Hepatocyte (in vitro differentiated cells): Measurements from ENCODE around the gene CYB5R2. TPM values are rescaled to one million over a fixed set of nuclear protein-coding genes. Genes with fewer than 3 reads are reported as not detected.

Source experiments
- DNase-seq: peaks from one replicate; pipeline ENCODE4 v3.0.0-alpha.2; 2016; ENCODE audit warnings: low spot score
- H2AFZ ChIP-seq: fragments of 200-600 bp; sonication (generic); 2 replicates; pipeline ENCODE4 v1.6.0; 2016; ENCODE audit warnings: antibody characterized with exemption, mild to moderate bottlenecking
- H3K27ac ChIP-seq: fragments of 200-600 bp; sonication (generic); 2 replicates; pipeline ENCODE4 v1.5.1; 2016; ENCODE audit warnings: mild to moderate bottlenecking
- H3K27me3 ChIP-seq: fragments of 200-600 bp; sonication (generic); 2 replicates; pipeline ENCODE4 v1.6.1; 2016
- H3K36me3 ChIP-seq: fragments of 200-600 bp; sonication (generic); replicated peaks from 2 replicates; pipeline ENCODE4 v1.5.1; 2016; ENCODE audit warnings: low read depth; ENCODE audit not compliant: insufficient read depth
- H3K4me1 ChIP-seq: fragments of 200-600 bp; sonication (generic); 2 replicates; pipeline ENCODE4 v1.5.1; 2016; ENCODE audit warnings: mild to moderate bottlenecking, moderate library complexity; ENCODE audit not compliant: insufficient read depth
- H3K4me2 ChIP-seq: fragments of 200-600 bp; sonication (generic); 2 replicates; pipeline ENCODE4 v1.6.0; 2016
- H3K4me3 ChIP-seq: fragments of 200-600 bp; sonication (generic); 2 replicates; pipeline ENCODE4 v1.5.1; 2016; ENCODE audit warnings: mild to moderate bottlenecking
- H3K79me2 ChIP-seq: fragments of 200-600 bp; sonication (generic); 2 replicates; pipeline ENCODE4 v1.6.0; 2017; ENCODE audit warnings: mild to moderate bottlenecking
- H3K9me2 ChIP-seq: fragments of 200-600 bp; sonication (generic); replicated peaks from 2 replicates; pipeline ENCODE4 v1.6.0; 2017; ENCODE audit warnings: mild to moderate bottlenecking; ENCODE audit not compliant: insufficient read depth
- H3K9me3 ChIP-seq: fragments of 200-600 bp; sonication (generic); 2 replicates; pipeline ENCODE4 v1.5.1; 2016; ENCODE audit warnings: low read depth, mild to moderate bottlenecking
- H4K20me1 ChIP-seq: fragments of 200-600 bp; sonication (generic); 2 replicates; pipeline ENCODE4 v1.6.0; 2016; ENCODE audit warnings: mild to moderate bottlenecking; ENCODE audit not compliant: insufficient read depth, poor library complexity, severe bottlenecking
- CTCF ChIP-seq: fragments of 200-600 bp; sonication (generic); IDR thresholded peaks from 2 replicates; pipeline ENCODE4 v1.5.1; 2016; ENCODE audit warnings: antibody characterized with exemption, mild to moderate bottlenecking; ENCODE audit not compliant: poor library complexity
- EZH2 ChIP-seq: fragments of 200-600 bp; sonication (generic); IDR thresholded peaks from 2 replicates; pipeline ENCODE4 v1.6.1; 2016; ENCODE audit warnings: antibody characterized with exemption, mild to moderate bottlenecking, borderline replicate concordance
- EZH2phosphoT487 ChIP-seq: fragments of 200-600 bp; sonication (generic); IDR thresholded peaks from one replicate; pipeline ENCODE4 v1.6.1; 2018; ENCODE audit warnings: antibody characterized with exemption, mild to moderate bottlenecking, low read depth, moderate library complexity; ENCODE audit not compliant: unreplicated experiment, severe bottlenecking
- WGBS: methylation state at CpG from one replicate; pipeline ENCODE4 v1.1.6; 2016; ENCODE audit warnings: low lambda C conversion rate; ENCODE audit errors: missing lambda C conversion rate; 5-methylcytosine and 5-hydroxymethylcytosine counted together
- polyA plus RNA-seq: library from polyadenylated mRNA; unstranded; fragments of >200 nt; fragmentation: Nextera tagmentation; extraction: Ambion mirVana; gene quantifications from 2 replicates; pipeline ENCODE4 v1.2.1, GENCODE V29; 2016
- total RNA-seq: library from RNA; depleted of rRNA; stranded (reverse); fragments of >200 nt; gene quantifications from 2 replicates; pipeline ENCODE4 v1.2.3, GENCODE V29; 2014

CYB5R2 gene
- total and polyA plus RNA-seq, 2 experiments from 2014 or later = 19.9 to 38.5 TPM

GRCh38 chr11:7703740-7704139 lies 30.4 kb upstream of the CYB5R2 start:
- no peaks in the 10 kb centered on the region for H3K79me2 ChIP-seq
- no peak overlapping the region for H3K4me3 ChIP-seq
- no peak overlapping the region for H2AFZ ChIP-seq
- no peaks in the 10 kb centered on the region for H3K9me3 ChIP-seq
- TF ChIP-seq CTCF = no peak
- TF ChIP-seq EZH2phosphoT487 = no peak
- TF ChIP-seq EZH2 = no peak
- H3K27me3 ChIP-seq = peaks cover 4% of the 10 kb centered on the region
- no peaks in the 10 kb centered on the region for H4K20me1 ChIP-seq
- H3K4me2 ChIP-seq = no peak overlapping the region
- H3K27ac ChIP-seq = no peak overlapping the region
- 29% methylated on average over 5 of the region's 5 CpGs for WGBS
- H3K36me3 ChIP-seq = no peaks in the 10 kb centered on the region
- H3K9me2 ChIP-seq = no peaks in the 10 kb centered on the region
- no peaks in the 10 kb centered on the region for H3K4me1 ChIP-seq
- no peak for DNase-seq

- H3K4me1 ChIP-seq = peaks cover 9% of the 10 kb centered on the region
- H3K27me3 ChIP-seq = no peaks in the 10 kb centered on the region
- TF ChIP-seq EZH2 = no peak
- no peak for TF ChIP-seq EZH2phosphoT487
- TF ChIP-seq CTCF = no peak
- H4K20me1 ChIP-seq = no peaks in the 10 kb centered on the region
- no peaks in the 10 kb centered on the region for H3K79me2 ChIP-seq
- no peak overlapping the region for H2AFZ ChIP-seq
- no peak overlapping the region for H3K4me3 ChIP-seq
- no peak overlapping the region for H3K4me2 ChIP-seq
- H3K27ac ChIP-seq = no peak overlapping the region
- 76% methylated on average over 5 of the region's 5 CpGs for WGBS
- DNase-seq = no peak
- no peaks in the 10 kb centered on the region for H3K9me2 ChIP-seq
- H3K36me3 ChIP-seq = no peaks in the 10 kb centered on the region
- H3K9me3 ChIP-seq = no peaks in the 10 kb centered on the region
Measured at GRCh38 chr11:7696424-7696823, 23.1 kb upstream of the CYB5R2 start.

- H2AFZ ChIP-seq = peak overlapping the region; percentile 57
- no peaks in the 10 kb centered on the region for H3K9me2 ChIP-seq
- 86% methylated on average over 3 of the region's 3 CpGs for WGBS
Measured at GRCh38 chr11:7694235-7694634, 20.9 kb upstream of the CYB5R2 start.

More at GRCh38 chr11:7694235-7694634, 20.9 kb upstream of the CYB5R2 start:
- H3K4me2 ChIP-seq = peak overlapping the region; percentile 25
- no peaks in the 10 kb centered on the region for H3K79me2 ChIP-seq
- H3K4me3 ChIP-seq = no peak overlapping the region
- no peaks in the 10 kb centered on the region for H3K36me3 ChIP-seq
- DNase-seq = no peak
- TF ChIP-seq CTCF (no peak), EZH2phosphoT487 (no peak), EZH2 (no peak)
- peaks cover 9% of the 10 kb centered on the region for H3K4me1 ChIP-seq
- H3K9me3 ChIP-seq = no peaks in the 10 kb centered on the region
- H3K27ac ChIP-seq = no peak overlapping the region
- no peaks in the 10 kb centered on the region for H4K20me1 ChIP-seq
- H3K27me3 ChIP-seq = no peaks in the 10 kb centered on the region
